ENCODE results near the gene DNAI1.
"Not testable (repeated sequence)": the region's sequence is repeated elsewhere in the genome, so short reads cannot be mapped to it uniquely, and the experiment has no call there.

DNAI1 gene

DNA sequence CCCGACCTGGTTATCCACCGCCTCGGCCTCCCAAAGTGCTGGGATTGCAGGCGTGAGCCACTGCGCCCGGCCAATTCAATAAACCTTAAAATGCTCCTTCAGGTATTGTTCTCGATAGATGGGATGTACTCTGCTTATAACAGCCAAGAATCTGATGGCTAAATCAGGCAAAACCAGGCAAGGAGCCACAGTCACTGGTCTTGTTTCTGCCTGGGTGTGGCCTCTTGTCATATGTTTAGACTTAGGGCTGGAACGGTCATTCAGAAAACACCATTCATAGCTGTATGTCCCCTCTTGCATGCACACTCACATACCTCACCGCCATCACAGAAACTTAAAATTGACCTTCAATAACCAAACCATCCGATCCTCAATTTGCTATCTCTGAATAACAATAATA, 8.0 kb upstream of the DNAI1 start:
- no peak for DNase-seq (ENCODE audit: low read depth in 2 of 2)

GRCh38 chr9:34451135-34451534, 7.5 kb upstream of the DNAI1 start:
- no peak for DNase-seq (ENCODE audit: low read depth in 2 of 2)

- DNase-seq (ENCODE audit: low read depth in 2 of 2), result no peak
Observed at GRCh38 chr9:34451545-34451944, 7.1 kb upstream of the DNAI1 start.

DNA sequence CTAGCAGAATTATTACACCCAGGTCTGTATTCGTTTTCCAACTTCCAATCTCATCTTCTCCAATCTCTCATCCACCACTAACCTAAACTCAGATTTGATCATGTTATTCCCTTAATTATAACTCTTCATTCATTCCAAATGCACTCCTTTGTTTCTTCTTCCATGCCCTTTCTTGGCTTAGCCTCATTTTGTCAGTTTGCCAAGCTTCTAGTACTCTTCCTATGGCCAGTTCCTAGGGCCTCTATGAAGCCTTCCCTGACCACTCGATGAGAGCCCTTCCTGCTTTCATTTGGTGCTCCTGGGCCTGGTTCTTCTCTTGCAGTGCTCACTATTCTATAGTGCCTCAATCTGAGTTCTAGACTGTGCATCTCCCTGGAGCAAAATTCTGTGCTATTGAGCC, 6.0 kb upstream of the DNAI1 start:
- DNase-seq (ENCODE audit: low read depth in 2 of 2), result no peak

GRCh38 chr9:34454571-34455065, 4.0 kb upstream of the DNAI1 start:
- DNase-seq (ENCODE audit: low read depth in 2 of 2), result no peak

- DNase-seq (ENCODE audit: low read depth in 2 of 2), result no peak
Observed at GRCh38 chr9:34456151-34456550, 2.5 kb upstream of the DNAI1 start.

DNA sequence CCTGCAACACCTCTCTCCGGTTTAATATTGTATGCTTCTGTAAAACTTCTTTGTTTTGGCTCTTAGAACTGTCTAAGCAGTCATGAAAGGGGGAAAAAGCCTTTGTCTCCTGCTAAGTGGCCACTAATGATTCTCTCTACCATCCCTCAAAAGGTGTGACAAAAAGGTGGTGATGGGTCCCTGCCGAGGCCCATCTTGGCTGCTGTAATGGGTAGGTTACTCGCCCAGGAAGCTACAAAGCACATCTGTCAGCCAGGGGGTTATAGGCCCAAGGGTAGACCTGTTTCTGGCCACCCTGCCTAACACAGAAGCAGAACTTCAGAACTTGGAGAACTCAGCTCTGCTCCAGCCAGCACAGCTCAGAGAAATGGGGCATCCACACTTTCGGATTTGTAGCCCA, 1.9 kb upstream of the DNAI1 start:
- no peak for DNase-seq (ENCODE audit: low read depth in 2 of 2)

DNA sequence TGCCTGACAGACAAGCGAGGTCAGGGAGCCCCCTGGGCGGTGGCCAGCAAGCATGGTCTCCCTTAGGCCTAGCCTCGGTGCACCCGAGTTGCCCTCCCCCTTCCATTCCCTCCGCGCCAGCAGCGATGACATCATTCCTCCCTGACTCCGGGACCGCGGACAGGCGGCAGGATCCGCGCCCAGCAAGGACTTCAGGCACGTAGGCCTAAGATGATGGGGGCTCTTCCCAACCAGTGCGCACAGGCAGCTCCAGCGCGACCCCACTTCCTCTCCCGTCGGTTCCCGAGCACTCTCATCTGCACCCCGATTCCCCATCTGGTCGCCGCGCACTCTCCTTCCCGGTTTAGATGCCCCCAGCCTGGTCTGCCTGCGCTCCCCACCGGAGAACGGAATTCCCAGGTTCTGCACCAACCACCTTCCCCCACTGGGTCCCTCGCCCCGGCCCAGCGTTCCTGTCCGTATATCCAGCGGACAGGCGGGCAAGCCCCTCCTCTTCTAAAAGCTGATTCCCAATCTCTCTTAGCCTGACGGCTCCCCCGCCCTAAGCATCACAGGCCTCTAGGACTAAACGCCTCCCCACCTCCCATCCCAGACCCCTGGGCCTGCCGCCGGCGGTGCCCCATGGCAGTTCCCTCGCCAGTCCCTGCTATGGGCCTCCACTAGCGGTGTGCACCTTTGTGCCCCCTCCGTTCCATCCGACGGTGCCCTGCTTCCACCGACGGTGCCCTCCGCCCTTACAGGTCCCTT, 1.2 kb upstream of the DNAI1 start:
- no peak for DNase-seq (ENCODE audit: low read depth in 2 of 2)

- DNase-seq (ENCODE audit: low read depth in 2 of 2), result no peak
Observed at GRCh38 chr9:34458959-34459340, 345 bp downstream of the DNAI1 start.

- no peak for DNase-seq (ENCODE audit: low read depth in 2 of 2)
Observed at GRCh38 chr9:34459356-34459755, 751 bp downstream of the DNAI1 start.

DNA sequence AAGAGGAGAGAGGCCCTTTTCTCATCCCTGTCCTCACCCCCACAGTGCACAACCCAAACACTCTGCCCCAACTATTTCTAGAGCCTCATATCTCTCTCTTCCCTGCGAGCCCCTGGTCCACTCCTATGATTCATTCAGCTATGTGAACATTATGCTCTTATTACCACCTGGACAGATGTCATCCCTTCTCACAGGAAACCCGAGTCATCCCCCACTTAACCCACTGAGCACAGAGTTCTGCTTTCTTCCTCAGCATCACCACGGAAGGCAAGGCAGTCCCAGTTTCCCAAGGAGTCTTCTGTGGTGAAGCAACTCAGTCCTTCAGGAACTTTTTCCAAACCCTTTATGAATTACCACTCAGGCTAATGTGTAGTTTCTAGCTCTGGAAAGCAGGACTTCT, 1.3 kb downstream of the DNAI1 start:
- no peak for DNase-seq (ENCODE audit: low read depth in 2 of 2)

DNA sequence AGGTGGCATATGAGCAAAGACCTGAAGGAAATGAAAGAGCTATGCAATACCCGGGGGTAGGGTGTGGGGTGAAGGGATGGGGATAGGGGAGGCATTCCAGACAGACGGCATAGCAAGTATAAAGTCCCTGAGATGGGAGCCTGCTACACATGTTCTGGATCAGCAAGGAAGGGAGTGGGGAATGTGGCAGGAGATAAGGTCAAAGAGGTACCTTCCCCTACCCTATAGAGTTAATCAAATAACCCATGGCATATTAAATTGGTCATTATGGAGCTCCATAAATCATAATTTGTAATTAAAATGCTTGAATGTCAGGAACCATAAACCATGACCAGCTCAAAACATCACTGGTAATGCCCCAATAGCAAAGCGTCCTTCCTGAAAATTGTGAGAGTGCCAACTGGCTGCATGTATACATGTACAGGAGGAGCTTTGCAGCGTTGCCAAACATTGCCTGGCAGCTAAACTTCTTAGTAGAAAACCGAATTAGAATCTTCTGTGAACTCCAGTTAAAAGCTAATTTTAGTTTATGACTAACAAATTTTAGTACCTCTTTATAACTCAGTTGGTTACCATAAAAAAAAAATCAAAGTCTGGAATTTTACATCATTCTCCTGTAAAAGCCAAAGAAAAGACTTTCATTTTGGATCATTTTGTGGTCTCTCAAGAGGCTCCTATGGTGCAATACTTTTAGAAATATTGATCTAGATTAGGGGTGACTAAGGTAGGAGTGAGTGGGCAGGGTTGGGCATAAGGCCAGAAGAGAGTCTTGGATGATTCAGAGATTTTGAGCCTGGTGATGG, 4.7 kb downstream of the DNAI1 start:
- peak; percentile 18 to 60 for DNase-seq (ENCODE audit: low read depth in 2 of 2)

- no peak for DNase-seq (ENCODE audit: low read depth in 2 of 2)
Observed at GRCh38 chr9:34463901-34464232, 5.3 kb downstream of the DNAI1 start.

- no peak for DNase-seq (ENCODE audit: low read depth in 2 of 2)
Observed at GRCh38 chr9:34464571-34464970, 6.0 kb downstream of the DNAI1 start.

DNA sequence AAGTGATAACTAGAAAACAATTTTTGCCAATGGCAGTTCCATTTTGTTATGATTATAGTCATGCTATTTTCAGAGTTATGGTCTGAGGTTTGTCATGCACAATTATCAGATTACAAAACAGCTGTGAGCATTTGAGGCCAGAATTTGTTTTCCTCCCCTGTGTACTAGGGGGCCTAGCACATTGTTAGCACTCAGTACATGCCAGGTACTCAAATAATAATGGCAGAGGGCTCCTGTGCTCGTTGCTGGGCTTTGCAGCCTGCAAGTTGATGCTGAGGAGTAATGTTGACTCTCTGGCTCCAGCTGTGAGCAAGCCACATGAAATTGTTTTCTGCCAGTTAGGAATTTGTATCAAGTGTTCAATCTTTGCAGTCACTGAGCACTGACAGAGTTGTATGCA, 6.9 kb downstream of the DNAI1 start:
- no peak for DNase-seq (ENCODE audit: low read depth in 2 of 2)

GRCh38 chr9:34475097-34475496, 16.5 kb downstream of the DNAI1 start:
- no peak for DNase-seq (ENCODE audit: low read depth in 2 of 2)

DNA sequence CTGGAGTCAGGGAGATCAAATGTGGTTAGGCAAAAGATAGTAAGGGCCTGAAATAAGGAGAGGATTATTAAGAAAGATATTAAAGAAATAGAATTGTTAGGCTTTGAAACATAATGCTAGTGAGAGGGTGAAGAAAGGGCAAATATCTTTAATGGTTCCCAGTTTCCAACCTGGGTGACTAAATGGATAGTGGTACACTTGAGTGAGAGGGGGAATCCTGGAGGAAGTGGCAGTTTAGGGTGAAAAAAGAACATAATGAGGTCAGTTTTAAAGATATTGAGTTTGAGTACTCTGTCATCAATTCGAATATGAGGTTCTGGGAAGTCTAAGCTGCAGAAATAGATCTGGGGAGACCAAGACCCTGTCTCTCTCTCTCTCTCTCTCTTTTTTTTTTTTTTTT, 18.9 kb downstream of the DNAI1 start:
- no peak for DNase-seq (ENCODE audit: low read depth in 2 of 2)

DNA sequence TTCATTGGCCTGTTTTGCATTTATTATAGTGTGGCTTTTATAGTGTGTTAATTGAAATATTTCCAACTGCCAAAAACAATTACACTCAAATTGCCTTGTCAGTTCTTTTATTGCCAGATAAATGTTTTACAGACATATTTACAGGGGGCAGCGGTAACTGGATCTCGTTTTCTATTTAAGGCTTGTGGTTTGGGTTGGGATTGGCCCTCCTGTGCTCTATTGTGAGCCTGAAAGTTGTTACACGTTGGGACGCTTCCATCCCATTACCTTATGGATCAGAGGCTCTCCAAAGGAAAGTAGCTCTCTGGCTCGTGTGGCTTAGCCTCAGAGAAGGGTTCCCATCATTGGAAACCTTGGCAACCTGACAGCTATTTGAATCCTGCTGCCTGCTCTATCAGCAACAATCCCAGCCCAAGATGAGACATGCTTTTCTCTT, 20.8 kb downstream of the DNAI1 start:
- DNase-seq (ENCODE audit: low read depth in 2 of 2), result no peak

- not testable (repeated sequence) for DNase-seq (ENCODE audit: low read depth in 2 of 2)
Observed at GRCh38 chr9:34481620-34482019, 23.0 kb downstream of the DNAI1 start.

DNA sequence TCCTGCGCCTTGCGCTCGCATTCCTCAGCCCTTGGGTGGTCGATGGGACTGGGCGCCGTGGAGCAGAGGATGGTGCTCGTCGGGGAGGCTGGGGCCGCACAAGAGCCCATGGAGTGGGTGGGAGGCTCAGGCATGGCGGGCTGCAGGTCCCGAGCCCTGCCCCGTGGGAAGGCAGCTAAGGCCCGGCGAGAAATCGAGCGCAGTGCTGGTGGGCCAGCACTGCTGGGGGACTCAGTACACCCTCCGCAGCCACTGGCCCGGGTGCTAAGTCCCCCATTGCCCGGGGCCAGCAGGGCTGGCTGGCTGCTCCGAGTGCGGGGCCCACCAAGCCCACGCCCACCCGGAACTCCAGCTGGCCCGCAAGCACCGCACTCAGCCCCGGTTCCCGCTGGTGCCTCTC, 24.1 kb downstream of the DNAI1 start:
- DNase-seq (ENCODE audit: low read depth in 2 of 2), result not testable (repeated sequence)

DNA sequence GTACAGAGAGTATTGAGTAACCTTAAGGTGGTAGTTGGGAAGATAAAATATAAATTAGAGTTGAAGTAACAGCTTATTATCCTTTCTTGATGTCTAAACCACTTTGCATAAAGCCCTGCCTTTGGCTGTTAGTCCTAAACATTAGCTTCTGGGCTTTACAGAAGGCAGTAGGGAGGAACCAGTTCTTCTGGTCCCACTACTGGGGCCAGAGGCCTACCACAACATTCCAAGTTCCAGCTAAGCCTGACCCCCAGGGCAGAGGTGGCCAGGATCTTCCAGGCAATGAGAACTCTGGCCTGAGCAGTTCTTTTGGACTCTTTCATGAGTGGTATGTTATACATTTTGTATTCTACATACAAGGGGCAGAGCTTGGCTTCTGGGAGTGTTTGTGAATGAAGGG, 26.1 kb downstream of the DNAI1 start:
- DNase-seq (ENCODE audit: low read depth in 2 of 2), result no peak

GRCh38 chr9:34485822-34486221, 27.2 kb downstream of the DNAI1 start:
- no peak for DNase-seq (ENCODE audit: low read depth in 2 of 2)

DNA sequence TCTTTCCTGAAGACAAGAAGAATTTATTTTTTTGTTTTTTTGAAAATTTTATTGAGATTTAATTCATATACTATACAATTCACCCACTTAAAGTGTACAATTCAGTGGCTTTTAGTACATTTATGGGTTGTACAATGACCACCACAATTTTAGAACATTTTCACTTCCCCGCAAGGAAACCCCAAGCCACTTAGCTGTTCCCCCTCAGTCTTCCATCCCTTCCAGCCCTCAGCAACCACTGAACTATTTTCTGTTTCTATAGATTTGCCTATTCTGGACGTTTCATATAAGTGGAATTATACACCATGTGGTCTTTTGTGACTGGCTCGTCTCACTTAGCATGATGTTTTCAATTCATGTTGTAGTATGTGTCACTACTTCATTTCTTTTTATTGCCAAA, 28.0 kb downstream of the DNAI1 start:
- no peak for DNase-seq (ENCODE audit: low read depth in 2 of 2)

Measured in activated CD4-positive, alpha-beta T cell treated with anti-CD3 and anti-CD28 coated beads for 24 hours (primary cell).